ENCODE data around the gene SLC25A44. TPM values are rescaled to one million over a fixed set of nuclear protein-coding genes. Genes with fewer than 3 reads are reported as not detected.

The SLC25A44 gene, protein sequence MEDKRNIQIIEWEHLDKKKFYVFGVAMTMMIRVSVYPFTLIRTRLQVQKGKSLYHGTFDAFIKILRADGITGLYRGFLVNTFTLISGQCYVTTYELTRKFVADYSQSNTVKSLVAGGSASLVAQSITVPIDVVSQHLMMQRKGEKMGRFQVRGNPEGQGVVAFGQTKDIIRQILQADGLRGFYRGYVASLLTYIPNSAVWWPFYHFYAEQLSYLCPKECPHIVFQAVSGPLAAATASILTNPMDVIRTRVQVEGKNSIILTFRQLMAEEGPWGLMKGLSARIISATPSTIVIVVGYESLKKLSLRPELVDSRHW
- total RNA-seq: 10 to 100 TPM; 11.6 to 13.0 TPM
- 16.0 TPM for polyA plus RNA-seq (2013, experiment 1 of 2)
- 15.4 TPM for polyA plus RNA-seq (2013, experiment 2 of 2)
- 25.7 to 120 (median 51.9) reads per million in 172 experiments for total RNA-seq

DNA sequence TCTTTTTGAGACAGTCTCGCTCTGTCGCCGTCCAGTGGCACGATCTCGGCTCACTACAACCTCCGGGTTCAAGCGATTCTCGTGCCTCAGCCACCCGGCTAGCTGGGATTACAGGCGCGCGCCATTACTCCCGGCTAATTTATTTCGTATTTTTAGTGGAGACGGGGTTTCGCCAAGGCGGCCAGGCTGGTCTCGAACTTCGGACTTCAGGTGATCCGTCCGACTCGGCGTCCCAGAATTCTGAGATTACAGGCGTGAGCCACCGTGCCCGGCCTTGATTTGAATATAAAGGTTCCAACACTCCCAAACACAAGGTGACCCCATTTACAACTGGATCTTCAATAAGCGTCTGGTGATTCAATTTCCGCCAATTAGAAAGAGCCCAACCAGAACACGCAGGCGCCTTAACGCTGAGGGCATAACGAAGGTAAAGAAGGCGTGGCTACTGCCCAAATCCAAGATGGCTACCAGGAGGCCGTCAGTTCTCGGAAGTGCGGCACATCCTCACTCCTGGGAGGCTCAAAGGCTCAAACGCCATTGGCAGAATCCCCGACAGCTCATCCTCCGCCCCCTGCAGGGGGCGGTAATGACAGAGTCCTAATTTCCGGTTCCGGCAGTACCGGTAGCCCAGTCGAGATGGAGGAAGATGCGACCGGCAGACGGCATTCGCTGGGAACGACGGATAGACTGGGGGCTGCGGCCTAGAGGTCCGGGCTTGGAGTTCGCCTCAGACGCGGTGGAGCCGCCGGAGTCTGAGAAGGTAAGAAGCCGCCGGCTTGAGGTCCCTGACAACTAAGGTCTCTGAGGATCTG is at the start of gene SLC25A44:
Gene SLC25A44, plus strand, starts transcription at position 617 of the 812 bp plus-strand sequence. CDS start 5,744 bp downstream, outside the sequence.
- no peaks in the 10 kb centered on the region for H3K27me3 ChIP-seq (ENCODE audit: control insufficient read depth in 1 of 2, insufficient read depth in 2 of 2, low read length in 2 of 2)
- Mint-ChIP-seq H3K4me3 (peak within 1 kb of the TSS; percentile 95), H3K27me3 (no peaks in the 10 kb centered on the region), H3K27ac (peak within 1 kb of the TSS; percentile 84), H3K9me3 (no peaks in the 10 kb centered on the region), H3K4me1 (ENCODE audit: low read depth) (peaks cover 39% of the 10 kb centered on the region), H3K36me3 (ENCODE audit: low read depth) (peaks cover 30% of the 10 kb centered on the region)
- H3K4me1 ChIP-seq (ENCODE audit: insufficient read depth, low read length): peaks cover 37% of the 10 kb centered on the region
- ATAC-seq (ENCODE audit: poor library complexity): peak; percentile 98
- intact Hi-C loops (cut with DNase I, micrococcal nuclease): loop anchor here (1.0 to 5.0 kb wide), 8 partner anchors 17 to 144 kb away; partner anchors contain the start of genes CCT3 (in 1 of the 2), LAMTOR2 (in 1 of the 2), SMG5 (in 1 of the 2) and TMEM79 (in 1 of the 2)
- TF ChIP-seq, protein P1, sequence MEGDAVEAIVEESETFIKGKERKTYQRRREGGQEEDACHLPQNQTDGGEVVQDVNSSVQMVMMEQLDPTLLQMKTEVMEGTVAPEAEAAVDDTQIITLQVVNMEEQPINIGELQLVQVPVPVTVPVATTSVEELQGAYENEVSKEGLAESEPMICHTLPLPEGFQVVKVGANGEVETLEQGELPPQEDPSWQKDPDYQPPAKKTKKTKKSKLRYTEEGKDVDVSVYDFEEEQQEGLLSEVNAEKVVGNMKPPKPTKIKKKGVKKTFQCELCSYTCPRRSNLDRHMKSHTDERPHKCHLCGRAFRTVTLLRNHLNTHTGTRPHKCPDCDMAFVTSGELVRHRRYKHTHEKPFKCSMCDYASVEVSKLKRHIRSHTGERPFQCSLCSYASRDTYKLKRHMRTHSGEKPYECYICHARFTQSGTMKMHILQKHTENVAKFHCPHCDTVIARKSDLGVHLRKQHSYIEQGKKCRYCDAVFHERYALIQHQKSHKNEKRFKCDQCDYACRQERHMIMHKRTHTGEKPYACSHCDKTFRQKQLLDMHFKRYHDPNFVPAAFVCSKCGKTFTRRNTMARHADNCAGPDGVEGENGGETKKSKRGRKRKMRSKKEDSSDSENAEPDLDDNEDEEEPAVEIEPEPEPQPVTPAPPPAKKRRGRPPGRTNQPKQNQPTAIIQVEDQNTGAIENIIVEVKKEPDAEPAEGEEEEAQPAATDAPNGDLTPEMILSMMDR (IDR thresholded peaks at IDR 0.05): peak; percentile 46
- ChIA-PET CTCF (interaction anchor here (1.0 to 1.4 kb wide), 5 partner anchors 19 to 98 kb away, joined by 3 to 6 read pairs (median 3); partner anchors contain the start of gene PMF1), POLR2A (interaction anchor here (0.6 to 3.7 kb wide), 12 partner anchors 15 to 311 kb away, joined by 3 to 46 read pairs (median 4); partner anchors contain the start of genes PMF1, SEMA4A and SMG5)
- DNase-seq: peak; percentile 92 to 99 (median 97)
- H3K9me3 ChIP-seq (ENCODE audit: control insufficient read depth in 1 of 2, insufficient read depth in 1 of 2, low read length in 2 of 2): no peaks in the 10 kb centered on the region
- peak within 1 kb of the TSS; percentile 74 to 78 for H3K27ac ChIP-seq (ENCODE audit: low read depth in 1 of 2, low read length in 2 of 2)
- H3K36me3 ChIP-seq (ENCODE audit: insufficient read depth, low read length): peaks cover 23% of the 10 kb centered on the region
- peak within 1 kb of the TSS; percentile 91 for H3K4me3 ChIP-seq (ENCODE audit: low read length)

DNA sequence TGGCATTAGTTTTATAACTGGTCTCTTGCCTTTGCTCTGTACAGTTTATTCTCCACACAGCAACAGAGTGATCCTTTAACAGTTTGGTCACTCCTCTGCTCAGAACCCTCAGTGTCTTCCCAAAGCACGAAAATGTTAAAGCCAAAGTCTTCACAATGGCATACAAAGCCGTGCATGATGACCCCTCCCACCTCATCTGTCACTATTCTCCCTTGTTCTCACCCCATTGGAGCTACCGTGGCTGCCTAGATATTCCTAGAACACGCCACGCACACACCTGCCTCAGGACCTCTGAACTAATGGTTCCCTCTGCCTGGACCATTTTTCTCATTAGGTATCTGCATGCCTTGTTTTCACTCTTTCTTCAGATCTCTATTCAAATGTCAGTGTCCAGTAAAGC is 49.2 kb upstream of the SLC25A44 start:
- Histone ChIP-seq H3K27me3 (ENCODE audit: control insufficient read depth in 1 of 2, insufficient read depth in 2 of 2, low read length in 2 of 2) (no peaks in the 10 kb centered on the region), H3K27ac (ENCODE audit: low read depth in 1 of 2, low read length in 2 of 2) (no peak overlapping the region), H3K9me3 (ENCODE audit: control insufficient read depth in 1 of 2, insufficient read depth in 1 of 2, low read length in 2 of 2) (no peaks in the 10 kb centered on the region), H3K36me3 (ENCODE audit: insufficient read depth, low read length) (no peaks in the 10 kb centered on the region), H3K4me3 (ENCODE audit: low read length) (no peak overlapping the region), H3K4me1 (ENCODE audit: insufficient read depth, low read length) (peaks cover 26% of the 10 kb centered on the region)
- no peak overlapping the region for H3K4me3 Mint-ChIP-seq
- POLR2A ChIA-PET: interaction anchor here (3.5 kb wide), 1 partner anchor 81 kb away, joined by 16 read pairs; no protein-coding TSS in a partner anchor
- no peak overlapping the region for H3K27ac Mint-ChIP-seq
- CTCF ChIA-PET: interaction anchor here (4.8 kb wide), 1 partner anchor 48 kb away, joined by 22 read pairs; no protein-coding TSS in a partner anchor
- no peak for ATAC-seq (ENCODE audit: poor library complexity)
- no peaks in the 10 kb centered on the region for H3K9me3 Mint-ChIP-seq
- no peaks in the 10 kb centered on the region for H3K36me3 Mint-ChIP-seq (ENCODE audit: low read depth)
- peak in 1 of 14 experiments; percentile 51 for DNase-seq
- H3K27me3 Mint-ChIP-seq: peaks cover 5% of the 10 kb centered on the region
- peaks cover 24% of the 10 kb centered on the region for H3K4me1 Mint-ChIP-seq (ENCODE audit: low read depth)
- intact Hi-C loops (cut with DNase I, micrococcal nuclease): loop anchor here in 1 of 2 experiments (5.0 kb wide), 2 partner anchors 48 to 173 kb away; partner anchors contain the start of gene SLC25A44
- TF ChIP-seq, protein P1 (IDR thresholded peaks at IDR 0.05): no peak

DNA sequence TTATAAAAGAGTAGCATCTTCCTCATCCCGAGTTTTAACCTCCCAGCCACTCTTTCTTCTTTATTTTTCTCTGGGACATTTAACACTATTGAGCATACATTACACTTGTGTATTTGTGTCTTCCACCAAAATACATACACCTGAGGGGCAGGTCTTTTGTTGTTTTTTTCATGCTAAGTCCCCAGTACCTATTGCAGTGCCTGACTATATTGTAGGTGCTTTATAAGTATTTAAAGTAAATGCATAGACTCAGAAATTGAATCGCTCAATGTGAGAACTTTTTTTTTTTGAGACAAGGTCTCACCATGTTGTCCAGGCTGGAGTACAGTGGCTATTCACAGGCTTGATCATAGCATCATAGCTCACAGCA is 48.3 kb upstream of the SLC25A44 start:
- Histone ChIP-seq H3K9me3 (ENCODE audit: control insufficient read depth in 1 of 2, insufficient read depth in 1 of 2, low read length in 2 of 2) (no peaks in the 10 kb centered on the region), H3K36me3 (ENCODE audit: insufficient read depth, low read length) (no peaks in the 10 kb centered on the region), H3K27ac (ENCODE audit: low read depth in 1 of 2, low read length in 2 of 2) (no peak overlapping the region), H3K4me3 (ENCODE audit: low read length) (no peak overlapping the region), H3K27me3 (ENCODE audit: control insufficient read depth in 1 of 2, insufficient read depth in 2 of 2, low read length in 2 of 2) (no peaks in the 10 kb centered on the region), H3K4me1 (ENCODE audit: insufficient read depth, low read length) (peaks cover 26% of the 10 kb centered on the region)
- TF ChIP-seq, protein P1 (IDR thresholded peaks at IDR 0.05): no peak
- no peak for DNase-seq
- Mint-ChIP-seq H3K4me1 (ENCODE audit: low read depth) (peaks cover 24% of the 10 kb centered on the region), H3K27ac (peak overlapping the region; percentile 71), H3K27me3 (peaks cover 5% of the 10 kb centered on the region), H3K36me3 (ENCODE audit: low read depth) (no peaks in the 10 kb centered on the region), H3K9me3 (no peaks in the 10 kb centered on the region), H3K4me3 (no peak overlapping the region)
- ChIA-PET CTCF (interaction anchor here (0.5 to 4.8 kb wide), 4 partner anchors 33 to 128 kb away, joined by 4 to 31 read pairs (median 13); no protein-coding TSS in a partner anchor), POLR2A (interaction anchor here (1.0 to 3.5 kb wide), 2 partner anchors 67 to 80 kb away, joined by 3 to 16 read pairs; partner anchors contain the start of gene PMF1)
- intact Hi-C loops (cut with DNase I, micrococcal nuclease): loop anchor here (1.0 to 5.0 kb wide), 4 partner anchors 47 to 174 kb away; partner anchors contain the start of gene SLC25A44 (in 1 of the 2)
- no peak for ATAC-seq (ENCODE audit: poor library complexity)

Measured in CD4-positive, alpha-beta T cell (primary cell).